Measurements from ENCODE around the gene CYP3A7. TPM values are rescaled to one million over a fixed set of nuclear protein-coding genes. Genes with fewer than 3 reads are reported as not detected.

Gene CYP3A7
- total and polyA plus RNA-seq, 2 of the 13 experiments (the other 11 are each of a cell fraction or from before 2014, with no cell fraction given), result 5.8 to 6.4 TPM

DNA sequence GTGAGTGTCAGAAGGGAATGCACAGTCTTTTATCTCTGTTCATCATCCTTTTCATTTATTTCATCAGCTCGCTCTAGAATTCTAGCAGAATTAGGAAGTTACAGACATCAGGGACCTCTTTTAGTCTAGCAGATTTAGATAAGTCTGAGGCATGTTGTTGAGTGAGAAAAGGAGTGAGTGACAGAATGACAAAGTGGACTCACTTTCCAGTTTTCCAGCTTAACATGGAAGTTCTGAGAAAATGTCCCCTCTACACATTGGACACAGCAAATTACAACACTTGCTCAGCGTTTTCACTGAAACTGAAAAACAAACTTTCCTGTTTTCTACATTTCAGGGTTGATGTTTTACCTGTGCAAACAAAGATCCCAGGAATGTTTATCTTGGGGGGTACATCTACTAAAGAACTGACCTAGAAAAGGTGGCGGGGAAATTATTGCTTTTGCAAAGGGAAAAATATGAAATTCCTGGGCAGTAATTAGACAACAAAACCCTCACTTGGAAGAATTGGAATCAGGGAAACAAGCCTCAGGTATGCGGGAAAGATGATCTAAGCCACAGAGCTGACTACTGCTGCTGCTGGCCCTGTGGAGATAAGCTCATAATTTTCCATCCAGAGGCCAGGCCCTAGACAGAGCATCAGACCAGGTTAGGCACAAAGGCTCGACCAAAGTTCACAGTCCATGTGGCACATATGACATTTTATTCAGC, 40.6 kb downstream of the CYP3A7 start (continued):
- TF ChIP-seq, protein P1, sequence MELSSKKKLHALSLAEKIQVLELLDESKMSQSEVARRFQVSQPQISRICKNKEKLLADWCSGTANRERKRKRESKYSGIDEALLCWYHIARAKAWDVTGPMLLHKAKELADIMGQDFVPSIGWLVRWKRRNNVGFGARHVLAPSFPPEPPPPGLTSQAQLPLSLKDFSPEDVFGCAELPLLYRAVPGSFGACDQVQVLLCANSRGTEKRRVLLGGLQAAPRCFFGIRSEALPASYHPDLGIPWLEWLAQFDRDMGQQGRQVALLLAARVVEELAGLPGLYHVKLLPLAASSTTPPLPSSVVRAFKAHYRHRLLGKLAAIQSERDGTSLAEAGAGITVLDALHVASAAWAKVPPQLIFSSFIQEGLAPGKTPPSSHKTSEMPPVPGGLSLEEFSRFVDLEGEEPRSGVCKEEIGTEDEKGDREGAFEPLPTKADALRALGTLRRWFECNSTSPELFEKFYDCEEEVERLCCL (CRISPR knock-in tag; IDR thresholded peaks at IDR 0.05; ENCODE audit: borderline replicate concordance), result no peak
- TF ChIP-seq THYN1 (CRISPR knock-in tag; IDR thresholded peaks at IDR 0.05; ENCODE audit: borderline replicate concordance, low read depth), result no peak
- no peak for TF ChIP-seq ZNF891 (CRISPR knock-in tag; IDR thresholded peaks at IDR 0.05)
- TF ChIP-seq, protein P2, sequence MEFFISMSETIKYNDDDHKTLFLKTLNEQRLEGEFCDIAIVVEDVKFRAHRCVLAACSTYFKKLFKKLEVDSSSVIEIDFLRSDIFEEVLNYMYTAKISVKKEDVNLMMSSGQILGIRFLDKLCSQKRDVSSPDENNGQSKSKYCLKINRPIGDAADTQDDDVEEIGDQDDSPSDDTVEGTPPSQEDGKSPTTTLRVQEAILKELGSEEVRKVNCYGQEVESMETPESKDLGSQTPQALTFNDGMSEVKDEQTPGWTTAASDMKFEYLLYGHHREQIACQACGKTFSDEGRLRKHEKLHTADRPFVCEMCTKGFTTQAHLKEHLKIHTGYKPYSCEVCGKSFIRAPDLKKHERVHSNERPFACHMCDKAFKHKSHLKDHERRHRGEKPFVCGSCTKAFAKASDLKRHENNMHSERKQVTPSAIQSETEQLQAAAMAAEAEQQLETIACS (CRISPR knock-in tag; IDR thresholded peaks at IDR 0.05), result no peak
- TF ChIP-seq ZNF569 (CRISPR knock-in tag; IDR thresholded peaks at IDR 0.05; ENCODE audit: borderline replicate concordance), result no peak
- peak; percentile 55; the same call in 1 of the 2 replicates for TF ChIP-seq ZNF614 (CRISPR knock-in tag; IDR thresholded peaks at IDR 0.05; ENCODE audit: borderline replicate concordance)
- 0 out of 2 replicates have a peak, but pooled peaks have one; percentile 16 for TF ChIP-seq ZSCAN12 (CRISPR knock-in tag; IDR thresholded peaks at IDR 0.05)
- no peak for TF ChIP-seq CBFB (CRISPR knock-in tag; IDR thresholded peaks at IDR 0.05)
- TF ChIP-seq ZNF777 (CRISPR knock-in tag; IDR thresholded peaks at IDR 0.05), result no peak
- TF ChIP-seq ADNP (CRISPR knock-in tag; IDR thresholded peaks at IDR 0.05), result no peak
- peak; percentile 85 for TF ChIP-seq ISL2 (CRISPR knock-in tag; IDR thresholded peaks at IDR 0.05)
- TF ChIP-seq, protein P3, sequence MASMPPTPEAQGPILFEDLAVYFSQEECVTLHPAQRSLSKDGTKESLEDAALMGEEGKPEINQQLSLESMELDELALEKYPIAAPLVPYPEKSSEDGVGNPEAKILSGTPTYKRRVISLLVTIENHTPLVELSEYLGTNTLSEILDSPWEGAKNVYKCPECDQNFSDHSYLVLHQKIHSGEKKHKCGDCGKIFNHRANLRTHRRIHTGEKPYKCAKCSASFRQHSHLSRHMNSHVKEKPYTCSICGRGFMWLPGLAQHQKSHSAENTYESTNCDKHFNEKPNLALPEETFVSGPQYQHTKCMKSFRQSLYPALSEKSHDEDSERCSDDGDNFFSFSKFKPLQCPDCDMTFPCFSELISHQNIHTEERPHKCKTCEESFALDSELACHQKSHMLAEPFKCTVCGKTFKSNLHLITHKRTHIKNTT (CRISPR knock-in tag; IDR thresholded peaks at IDR 0.05), result no peak
- TF ChIP-seq RAD51 (IDR thresholded peaks at IDR 0.05; ENCODE audit: borderline replicate concordance), result no peak
- no peak for TF ChIP-seq GLI4 (CRISPR knock-in tag; IDR thresholded peaks at IDR 0.05; ENCODE audit: borderline replicate concordance)
- TF ChIP-seq, protein P4, sequence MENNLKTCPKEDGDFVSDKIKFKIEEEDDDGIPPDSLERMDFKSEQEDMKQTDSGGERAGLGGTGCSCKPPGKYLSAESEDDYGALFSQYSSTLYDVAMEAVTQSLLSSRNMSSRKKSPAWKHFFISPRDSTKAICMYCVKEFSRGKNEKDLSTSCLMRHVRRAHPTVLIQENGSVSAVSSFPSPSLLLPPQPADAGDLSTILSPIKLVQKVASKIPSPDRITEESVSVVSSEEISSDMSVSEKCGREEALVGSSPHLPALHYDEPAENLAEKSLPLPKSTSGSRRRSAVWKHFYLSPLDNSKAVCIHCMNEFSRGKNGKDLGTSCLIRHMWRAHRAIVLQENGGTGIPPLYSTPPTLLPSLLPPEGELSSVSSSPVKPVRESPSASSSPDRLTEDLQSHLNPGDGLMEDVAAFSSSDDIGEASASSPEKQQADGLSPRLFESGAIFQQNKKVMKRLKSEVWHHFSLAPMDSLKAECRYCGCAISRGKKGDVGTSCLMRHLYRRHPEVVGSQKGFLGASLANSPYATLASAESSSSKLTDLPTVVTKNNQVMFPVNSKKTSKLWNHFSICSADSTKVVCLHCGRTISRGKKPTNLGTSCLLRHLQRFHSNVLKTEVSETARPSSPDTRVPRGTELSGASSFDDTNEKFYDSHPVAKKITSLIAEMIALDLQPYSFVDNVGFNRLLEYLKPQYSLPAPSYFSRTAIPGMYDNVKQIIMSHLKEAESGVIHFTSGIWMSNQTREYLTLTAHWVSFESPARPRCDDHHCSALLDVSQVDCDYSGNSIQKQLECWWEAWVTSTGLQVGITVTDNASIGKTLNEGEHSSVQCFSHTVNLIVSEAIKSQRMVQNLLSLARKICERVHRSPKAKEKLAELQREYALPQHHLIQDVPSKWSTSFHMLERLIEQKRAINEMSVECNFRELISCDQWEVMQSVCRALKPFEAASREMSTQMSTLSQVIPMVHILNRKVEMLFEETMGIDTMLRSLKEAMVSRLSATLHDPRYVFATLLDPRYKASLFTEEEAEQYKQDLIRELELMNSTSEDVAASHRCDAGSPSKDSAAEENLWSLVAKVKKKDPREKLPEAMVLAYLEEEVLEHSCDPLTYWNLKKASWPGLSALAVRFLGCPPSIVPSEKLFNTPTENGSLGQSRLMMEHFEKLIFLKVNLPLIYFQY (CRISPR knock-in tag; IDR thresholded peaks at IDR 0.05; ENCODE audit: borderline replicate concordance), result no peak
- TF ChIP-seq HCFC1 (IDR thresholded peaks at IDR 0.05; ENCODE audit: low read depth, low read length), result no peak
- TF ChIP-seq ZEB1 (IDR thresholded peaks at IDR 0.05; ENCODE audit: insufficient replicate concordance, low read depth), result peak; percentile 75
- TF ChIP-seq, protein P5, sequence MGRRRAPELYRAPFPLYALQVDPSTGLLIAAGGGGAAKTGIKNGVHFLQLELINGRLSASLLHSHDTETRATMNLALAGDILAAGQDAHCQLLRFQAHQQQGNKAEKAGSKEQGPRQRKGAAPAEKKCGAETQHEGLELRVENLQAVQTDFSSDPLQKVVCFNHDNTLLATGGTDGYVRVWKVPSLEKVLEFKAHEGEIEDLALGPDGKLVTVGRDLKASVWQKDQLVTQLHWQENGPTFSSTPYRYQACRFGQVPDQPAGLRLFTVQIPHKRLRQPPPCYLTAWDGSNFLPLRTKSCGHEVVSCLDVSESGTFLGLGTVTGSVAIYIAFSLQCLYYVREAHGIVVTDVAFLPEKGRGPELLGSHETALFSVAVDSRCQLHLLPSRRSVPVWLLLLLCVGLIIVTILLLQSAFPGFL (CRISPR knock-in tag; IDR thresholded peaks at IDR 0.05), result no peak
- TF ChIP-seq DNMT3B (CRISPR knock-in tag; conservative IDR thresholded peaks at IDR 0.05), result no peak
- TF ChIP-seq IKZF1 (IDR thresholded peaks at IDR 0.05), result no peak
- TF ChIP-seq ZNF124 (CRISPR knock-in tag; IDR thresholded peaks at IDR 0.05), result peak; percentile 45; the same call in 1 of the 2 replicates
- TF ChIP-seq ZNF792 (CRISPR knock-in tag; IDR thresholded peaks at IDR 0.05), result no peak
- no peak for TF ChIP-seq ZNF570 (CRISPR knock-in tag; IDR thresholded peaks at IDR 0.05; ENCODE audit: borderline replicate concordance)
